Activated naive CD4-positive, alpha-beta T cell treated with anti-CD3 and anti-CD28 coated beads, Interleukin-2, amount 10 ng/mL, durations not matched to agents 7 days and 5 days (primary cell): ENCODE data around the gene S100A8.

Source experiments
- CTCF ChIA-PET: fragments of 350-600 bp; sonication (Branson Sonifier 250); formaldehyde crosslinking; loops from one replicate; lab custom pipeline; 2021; ENCODE audit warnings: antibody characterized with exemption; lab: Charles Lee
- DNase-seq: peaks from one replicate; pipeline ENCODE4 v3.0.0-alpha.2; 2020
- H3K27ac Mint-ChIP-seq: one replicate; pipeline ENCODE4 v1.8.0; 2021; ENCODE audit warnings: mild to moderate bottlenecking, moderate library complexity, mixed read lengths
- H3K27me3 Mint-ChIP-seq: one replicate; pipeline ENCODE4 v1.8.0; 2021; ENCODE audit warnings: mild to moderate bottlenecking, mixed read lengths
- H3K36me3 Mint-ChIP-seq: one replicate; pipeline ENCODE4 v1.8.0; 2021; ENCODE audit warnings: mixed read lengths
- H3K4me1 Mint-ChIP-seq: one replicate; pipeline ENCODE4 v1.8.0; 2021; ENCODE audit warnings: mixed read lengths
- H3K4me3 Mint-ChIP-seq: one replicate; pipeline ENCODE4 v1.8.0; 2021; ENCODE audit warnings: mild to moderate bottlenecking, moderate library complexity, mixed read lengths
- H3K9me3 Mint-ChIP-seq: one replicate; pipeline ENCODE4 v1.8.0; 2021; ENCODE audit warnings: mixed read lengths

The S100A8 gene

DNA sequence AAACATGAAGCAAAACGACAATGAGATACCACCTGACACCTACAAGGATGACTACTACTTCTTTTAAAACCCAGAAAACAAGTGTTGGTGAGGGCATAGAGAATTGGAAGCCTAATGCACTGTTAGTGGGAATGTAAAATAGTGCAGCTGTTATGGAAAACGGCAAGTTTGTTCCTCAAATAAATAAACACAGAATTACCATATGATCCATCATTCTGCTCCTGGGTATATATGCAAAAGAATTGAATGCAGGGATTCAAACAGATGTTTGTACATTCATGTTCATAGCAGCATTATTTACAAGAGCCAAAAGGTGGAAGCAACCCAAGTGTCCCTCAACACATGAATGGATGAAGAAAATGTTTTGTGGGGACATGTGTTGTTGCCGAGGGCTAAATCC, 1.4 kb upstream of the S100A8 start:
- no peak for DNase-seq
- Mint-ChIP-seq H3K27ac (no peak overlapping the region), H3K36me3 (no peaks in the 10 kb centered on the region), H3K4me1 (no peaks in the 10 kb centered on the region), H3K9me3 (no peaks in the 10 kb centered on the region), H3K4me3 (no peak overlapping the region), H3K27me3 (peaks cover 32% of the 10 kb centered on the region)
- CTCF ChIA-PET: interaction anchor here (0.6 kb wide), 1 partner anchor 37 kb away, joined by 3 read pairs; no protein-coding TSS in a partner anchor

GRCh38 chr1:153389973-153390879, 647 bp downstream of the S100A8 start:
- CTCF ChIA-PET: no interaction called here
- DNase-seq: no peak
- Mint-ChIP-seq H3K4me1 (peaks cover 13% of the 10 kb centered on the region), H3K27me3 (peaks cover 29% of the 10 kb centered on the region), H3K36me3 (no peaks in the 10 kb centered on the region), H3K27ac (no peak overlapping the region), H3K9me3 (no peaks in the 10 kb centered on the region), H3K4me3 (no peak overlapping the region)

DNA sequence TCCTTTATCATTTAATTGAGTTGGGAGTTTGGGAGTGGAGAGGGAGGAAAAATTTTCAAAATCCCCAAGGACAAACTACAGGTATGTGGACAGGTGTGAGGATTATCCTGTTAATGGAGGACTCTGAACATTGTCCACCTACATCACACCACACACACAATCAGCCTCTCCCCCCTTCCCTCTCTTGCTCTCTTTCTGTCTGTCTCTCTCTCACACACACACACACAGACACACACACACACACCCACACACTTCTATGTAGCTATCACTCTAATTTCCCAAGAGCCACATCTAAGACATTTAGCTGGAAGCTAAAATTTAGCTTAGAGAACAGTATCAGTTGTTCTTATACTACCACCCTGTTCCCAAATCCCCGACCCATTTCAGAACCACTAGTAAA, 1.5 kb downstream of the S100A8 start:
- Mint-ChIP-seq H3K4me3 (no peak overlapping the region), H3K27ac (no peak overlapping the region)
- CTCF ChIA-PET: no interaction called here

GRCh38 chr1:153387785-153388184, 3.1 kb downstream of the S100A8 start:
- no peak for DNase-seq
- Mint-ChIP-seq H3K4me3 (no peak overlapping the region), H3K4me1 (peaks cover 13% of the 10 kb centered on the region), H3K9me3 (no peaks in the 10 kb centered on the region), H3K27me3 (peaks cover 15% of the 10 kb centered on the region), H3K27ac (no peak overlapping the region), H3K36me3 (no peaks in the 10 kb centered on the region)
- CTCF ChIA-PET: interaction anchor here (1.4 to 1.6 kb wide), 2 partner anchors 32 to 34 kb away, joined by 3 to 6 read pairs; no protein-coding TSS in a partner anchor

More for the DNA sequence above, 1.5 kb downstream of the S100A8 start:
- H3K4me1 Mint-ChIP-seq: peaks cover 13% of the 10 kb centered on the region
- DNase-seq: no peak
- no peaks in the 10 kb centered on the region for H3K36me3 Mint-ChIP-seq
- H3K27me3 Mint-ChIP-seq: peaks cover 22% of the 10 kb centered on the region
- H3K9me3 Mint-ChIP-seq: no peaks in the 10 kb centered on the region

DNA sequence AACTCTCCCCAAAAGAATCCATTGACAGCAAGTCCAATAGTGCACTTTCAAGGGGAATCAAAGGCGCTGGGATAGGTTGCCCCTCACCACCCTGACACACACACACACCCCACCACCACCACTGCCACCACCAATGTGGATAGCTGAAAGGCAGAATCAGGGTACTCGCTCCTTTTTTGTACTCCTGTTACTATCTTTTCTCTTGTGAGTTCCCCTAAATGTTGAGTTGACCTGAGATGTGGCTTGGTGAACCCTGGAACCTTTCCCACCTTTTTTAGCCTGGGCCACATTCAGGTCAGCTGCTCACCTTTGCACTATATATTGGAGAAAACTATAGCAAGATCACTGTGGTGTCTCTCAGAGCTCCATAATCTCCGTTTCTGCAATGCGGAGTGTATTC, 3.9 kb downstream of the S100A8 start:
- Mint-ChIP-seq H3K27me3 (peaks cover 20% of the 10 kb centered on the region), H3K36me3 (no peaks in the 10 kb centered on the region), H3K27ac (no peak overlapping the region), H3K4me1 (peaks cover 13% of the 10 kb centered on the region), H3K9me3 (peaks cover 5% of the 10 kb centered on the region), H3K4me3 (no peak overlapping the region)
- DNase-seq: no peak
- CTCF ChIA-PET: interaction anchor here (1.6 kb wide), 1 partner anchor 32 kb away, joined by 3 read pairs; no protein-coding TSS in a partner anchor

GRCh38 chr1:153386500-153386901, 4.4 kb downstream of the S100A8 start:
- H3K36me3 Mint-ChIP-seq: no peaks in the 10 kb centered on the region

DNA sequence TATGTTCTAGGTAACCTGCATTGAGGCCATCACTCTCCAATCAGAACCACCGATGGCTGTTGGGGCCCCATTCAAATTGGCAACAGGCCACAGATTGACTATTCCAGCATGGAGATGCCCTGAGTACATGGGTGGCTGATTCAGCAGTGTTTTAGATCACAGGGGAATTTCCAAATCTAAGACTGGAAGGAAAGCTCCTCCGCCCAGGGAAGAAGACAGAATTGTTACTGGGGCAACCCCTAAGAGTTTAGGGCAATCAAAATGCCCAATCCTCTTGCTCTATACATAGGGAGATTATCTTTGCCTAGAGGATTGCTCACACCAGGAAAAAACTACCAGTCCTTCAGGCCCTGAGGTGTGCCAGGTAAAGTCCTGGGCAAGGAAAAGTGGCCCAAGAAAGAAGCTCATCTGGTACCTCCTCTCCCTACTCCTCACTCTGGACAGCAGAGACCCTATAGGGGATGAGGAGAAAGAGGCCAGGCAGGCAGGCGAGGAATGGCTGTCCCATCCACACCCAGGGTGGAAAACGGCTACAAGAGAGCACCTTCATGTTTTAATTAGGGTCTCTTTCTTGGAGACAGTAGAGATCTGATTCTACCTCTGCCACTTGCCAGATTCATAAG, 5.8 kb downstream of the S100A8 start:
- Mint-ChIP-seq H3K36me3 (no peaks in the 10 kb centered on the region), H3K9me3 (peaks cover 14% of the 10 kb centered on the region), H3K27me3 (peaks cover 19% of the 10 kb centered on the region), H3K4me3 (no peak overlapping the region), H3K4me1 (peaks cover 13% of the 10 kb centered on the region), H3K27ac (no peak overlapping the region)
- DNase-seq: no peak
- CTCF ChIA-PET: interaction anchor here (1.1 kb wide), 1 partner anchor 110 kb away, joined by 3 read pairs; no protein-coding TSS in a partner anchor

More at GRCh38 chr1:153386500-153386901, 4.4 kb downstream of the S100A8 start:
- Mint-ChIP-seq H3K27ac (no peak overlapping the region), H3K9me3 (peaks cover 10% of the 10 kb centered on the region), H3K27me3 (peaks cover 25% of the 10 kb centered on the region), H3K4me3 (no peak overlapping the region), H3K4me1 (peaks cover 13% of the 10 kb centered on the region)
- no peak for DNase-seq
- CTCF ChIA-PET: interaction anchor here (1.6 kb wide), 1 partner anchor 31 kb away, joined by 3 read pairs; no protein-coding TSS in a partner anchor

DNA sequence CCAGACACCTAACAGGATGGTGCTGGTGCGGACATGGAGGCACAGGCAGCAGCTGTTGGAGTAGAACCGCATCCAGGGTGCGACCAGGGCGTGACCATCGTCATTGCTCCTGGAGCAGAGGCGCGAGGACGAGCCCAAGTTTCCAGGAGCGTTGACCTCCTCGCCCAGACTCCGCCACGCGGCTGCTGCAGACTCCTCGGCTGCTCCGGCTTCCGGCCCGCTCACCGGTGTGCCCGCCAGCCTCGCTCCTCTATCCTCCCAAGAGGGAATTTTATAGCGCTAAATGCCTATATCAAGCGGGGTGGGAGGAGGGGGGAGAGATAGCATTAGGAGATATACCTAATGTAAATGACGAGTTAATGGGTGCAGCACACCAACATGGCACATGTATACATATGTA, 10.2 kb downstream of the S100A8 start:
- H3K4me3 Mint-ChIP-seq: no peak overlapping the region
- H3K9me3 Mint-ChIP-seq: peaks cover 14% of the 10 kb centered on the region
- H3K4me1 Mint-ChIP-seq: no peaks in the 10 kb centered on the region
- H3K27me3 Mint-ChIP-seq: peaks cover 23% of the 10 kb centered on the region
- no peak overlapping the region for H3K27ac Mint-ChIP-seq
- CTCF ChIA-PET: no interaction called here
- DNase-seq: no peak
- no peaks in the 10 kb centered on the region for H3K36me3 Mint-ChIP-seq

- Mint-ChIP-seq H3K27me3 (peaks cover 23% of the 10 kb centered on the region), H3K27ac (no peak overlapping the region), H3K36me3 (no peaks in the 10 kb centered on the region), H3K9me3 (peaks cover 14% of the 10 kb centered on the region), H3K4me1 (no peaks in the 10 kb centered on the region), H3K4me3 (no peak overlapping the region)
- CTCF ChIA-PET: no interaction called here
- no peak for DNase-seq
These were observed 11.3 kb downstream of the S100A8 start for GRCh38 chr1:153379591-153379990.

DNA sequence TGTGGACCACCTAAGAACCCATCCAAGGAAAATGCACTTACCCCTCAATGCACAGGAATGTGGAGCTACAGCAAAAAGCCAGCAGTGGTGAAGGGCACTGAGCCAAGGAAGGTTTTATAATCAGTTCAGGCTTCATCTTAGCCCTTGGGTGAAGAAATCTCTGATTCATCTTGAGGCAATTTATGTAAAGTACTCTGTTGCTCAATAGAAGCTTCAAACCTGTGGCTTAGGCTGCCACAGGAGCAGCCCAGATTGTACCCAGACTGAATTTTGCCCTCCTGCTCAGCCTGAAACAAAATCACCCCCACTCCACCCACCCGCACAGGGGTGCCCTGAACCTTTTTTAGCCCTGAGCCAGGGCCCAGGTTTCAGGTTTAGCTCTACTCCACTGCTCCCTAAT, 15.4 kb downstream of the S100A8 start, which contains the start of gene S100A12:
TSS of gene S100A12 (minus strand) at position 111 of the 400 bp plus-strand sequence. CDS start 1,029 bp downstream, outside the sequence.
- no peak within 1 kb of the TSS for H3K4me3 Mint-ChIP-seq
- H3K4me1 Mint-ChIP-seq: no peaks in the 10 kb centered on the region
- no peak for DNase-seq
- H3K27me3 Mint-ChIP-seq: peaks cover 12% of the 10 kb centered on the region
- H3K9me3 Mint-ChIP-seq: no peaks in the 10 kb centered on the region
- H3K27ac Mint-ChIP-seq: no peak within 1 kb of the TSS
- CTCF ChIA-PET: no interaction called here
- H3K36me3 Mint-ChIP-seq: no peaks in the 10 kb centered on the region

GRCh38 chr1:153374071-153374470, 16.8 kb downstream of the S100A8 start:
- H3K4me1 Mint-ChIP-seq: no peaks in the 10 kb centered on the region
- CTCF ChIA-PET: no interaction called here
- no peak for DNase-seq
- H3K27ac Mint-ChIP-seq: no peak overlapping the region
- H3K9me3 Mint-ChIP-seq: no peaks in the 10 kb centered on the region
- H3K27me3 Mint-ChIP-seq: peaks cover 14% of the 10 kb centered on the region
- H3K4me3 Mint-ChIP-seq: no peak overlapping the region
- H3K36me3 Mint-ChIP-seq: no peaks in the 10 kb centered on the region

- Mint-ChIP-seq H3K4me1 (no peaks in the 10 kb centered on the region), H3K9me3 (no peaks in the 10 kb centered on the region), H3K27me3 (peaks cover 17% of the 10 kb centered on the region), H3K36me3 (no peaks in the 10 kb centered on the region), H3K27ac (no peak overlapping the region), H3K4me3 (no peak overlapping the region)
- CTCF ChIA-PET: no interaction called here
- no peak for DNase-seq
These were observed 18.3 kb downstream of the S100A8 start for GRCh38 chr1:153372571-153372970.

DNA sequence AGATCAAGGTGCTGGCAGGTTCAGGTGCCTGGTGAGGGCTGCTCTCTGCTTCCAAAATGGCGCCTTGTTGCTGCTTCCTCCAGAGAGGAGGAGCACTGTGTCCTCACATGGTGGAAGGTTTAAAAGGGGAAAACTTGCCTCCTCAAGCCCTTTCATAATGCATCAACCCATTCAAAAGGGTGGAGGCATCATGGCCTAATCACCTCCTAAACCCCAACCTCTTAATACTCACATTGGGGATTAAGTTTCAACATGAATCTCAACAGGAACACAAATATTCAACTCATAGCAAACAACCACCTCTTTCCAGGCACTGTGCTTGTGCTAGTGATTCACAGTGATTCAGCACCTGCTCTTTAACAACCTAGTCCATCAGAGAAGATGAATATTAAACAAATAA, 19.6 kb downstream of the S100A8 start:
- Mint-ChIP-seq H3K27ac (no peak overlapping the region), H3K27me3 (peaks cover 9% of the 10 kb centered on the region), H3K4me1 (no peaks in the 10 kb centered on the region), H3K36me3 (no peaks in the 10 kb centered on the region), H3K9me3 (no peaks in the 10 kb centered on the region), H3K4me3 (no peak overlapping the region)
- no peak for DNase-seq
- CTCF ChIA-PET: no interaction called here

DNA sequence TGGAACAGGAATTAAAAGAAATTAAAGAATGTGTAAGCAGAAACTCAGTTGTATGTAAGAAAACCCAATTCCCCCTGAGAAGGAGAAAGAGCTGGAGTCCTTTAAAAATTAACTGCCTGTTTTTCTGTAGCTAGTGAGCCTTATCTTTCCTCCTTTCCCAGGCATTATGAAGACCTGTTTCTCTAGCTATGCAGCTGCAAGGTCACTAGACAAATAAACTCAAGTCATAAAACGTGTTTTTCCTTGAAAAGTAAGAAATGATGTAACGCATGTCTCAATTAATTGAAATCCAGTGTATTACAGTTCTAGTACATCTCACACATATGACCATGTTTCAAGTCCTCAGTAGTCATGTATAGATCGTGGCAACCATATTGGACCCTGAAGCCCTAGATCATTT, 20.7 kb downstream of the S100A8 start:
- Mint-ChIP-seq H3K36me3 (no peaks in the 10 kb centered on the region), H3K9me3 (no peaks in the 10 kb centered on the region), H3K4me3 (no peak overlapping the region), H3K4me1 (no peaks in the 10 kb centered on the region), H3K27me3 (peaks cover 9% of the 10 kb centered on the region), H3K27ac (no peak overlapping the region)
- CTCF ChIA-PET: no interaction called here
- no peak for DNase-seq
